SK-N-SH treated with all-trans-retinoic acid at 6 μM for 48 hours (cell line): Measurements from ENCODE around the gene LPIN3.

ENCODE experiments used
- ATAC-seq: fragments of 200-7000 bp; cut with Tn5 transposase; 3 replicates; pipeline ENCODE4 v1.9.1; 2020; ENCODE audit warnings: mild to moderate bottlenecking, moderate library complexity
- ARNTL ChIP-seq: fragments of 450-650 bp; formaldehyde crosslinking; IDR thresholded peaks from 2 replicates; pipeline ENCODE4 v1.5.0; 2020; ENCODE audit warnings: low read depth, mild to moderate bottlenecking, moderate library complexity, borderline replicate concordance
- BACH2 ChIP-seq: fragments of 250-450 bp; sonication (Bioruptor Pico); IDR thresholded peaks from 2 replicates; pipeline ENCODE4 v1.9.0; 2021; ENCODE audit warnings: mild to moderate bottlenecking, borderline replicate concordance
- CREB5 ChIP-seq: fragments of 250-450 bp; sonication (Bioruptor Pico); IDR thresholded peaks from 2 replicates; pipeline ENCODE4 v1.5.1; 2020; ENCODE audit warnings: low read depth, mild to moderate bottlenecking, moderate library complexity
- CSRNP3 ChIP-seq: fragments of 250-450 bp; sonication (Bioruptor Pico); IDR thresholded peaks from 2 replicates; pipeline ENCODE4 v1.5.1; 2021; ENCODE audit warnings: mild to moderate bottlenecking, moderate library complexity
- ESRRG ChIP-seq: fragments of 250-450 bp; sonication (Bioruptor Pico); IDR thresholded peaks from 2 replicates; pipeline ENCODE4 v1.6.1; 2021; ENCODE audit warnings: mild to moderate bottlenecking
- OSR1 ChIP-seq: fragments of 250-450 bp; sonication (Bioruptor Pico); IDR thresholded peaks from 2 replicates; pipeline ENCODE4 v1.8.0; 2022; ENCODE audit warnings: moderate library complexity, mild to moderate bottlenecking, inconsistent platforms
- PATZ1 ChIP-seq: fragments of 250-450 bp; sonication (Bioruptor Pico); IDR thresholded peaks from 2 replicates; pipeline ENCODE4 v1.8.0; 2020; ENCODE audit warnings: mild to moderate bottlenecking, moderate library complexity, borderline replicate concordance
- POU6F1 ChIP-seq: fragments of 250-450 bp; sonication (Bioruptor Pico); IDR thresholded peaks from 2 replicates; pipeline ENCODE4 v1.8.0; 2021; ENCODE audit warnings: low read depth, mild to moderate bottlenecking, moderate library complexity, borderline replicate concordance
- PPARA ChIP-seq: fragments of 250-450 bp; sonication (Bioruptor Pico); IDR thresholded peaks from 2 replicates; pipeline ENCODE4 v1.5.0; 2020; ENCODE audit warnings: mild to moderate bottlenecking, borderline replicate concordance
- RARB ChIP-seq: fragments of 250-450 bp; sonication (Bioruptor Pico); IDR thresholded peaks from 2 replicates; pipeline ENCODE4 v1.8.0; 2021; ENCODE audit warnings: mild to moderate bottlenecking, moderate library complexity
- SNAI2 ChIP-seq: fragments of 250-450 bp; sonication (Bioruptor Pico); IDR thresholded peaks from 2 replicates; pipeline ENCODE4 v1.5.0; 2020; ENCODE audit warnings: mild to moderate bottlenecking, moderate library complexity
- TCF4 ChIP-seq: fragments of 250-450 bp; sonication (Bioruptor Pico); IDR thresholded peaks from 2 replicates; pipeline ENCODE4 v1.8.0; 2021; ENCODE audit warnings: mild to moderate bottlenecking, moderate library complexity, borderline replicate concordance
- TOX ChIP-seq: fragments of 250-450 bp; sonication (Bioruptor Pico); IDR thresholded peaks from 2 replicates; pipeline ENCODE4 v1.8.0; 2021; ENCODE audit warnings: mild to moderate bottlenecking, moderate library complexity, borderline replicate concordance
- TSHZ2 ChIP-seq: fragments of 250-450 bp; sonication (Bioruptor Pico); IDR thresholded peaks from 2 replicates; pipeline ENCODE4 v1.5.0; 2020; ENCODE audit warnings: mild to moderate bottlenecking, moderate library complexity
- ZC3H10 ChIP-seq: fragments of 250-450 bp; sonication (Bioruptor Pico); IDR thresholded peaks from 2 replicates; pipeline ENCODE4 v1.5.1; 2021; ENCODE audit warnings: mild to moderate bottlenecking, moderate library complexity
- ZFP3 ChIP-seq: fragments of 250-450 bp; sonication (Bioruptor Pico); IDR thresholded peaks from 2 replicates; pipeline ENCODE4 v1.5.0; 2020; ENCODE audit warnings: mild to moderate bottlenecking, moderate library complexity
- ZFP30 ChIP-seq: fragments of 450-650 bp; formaldehyde crosslinking; IDR thresholded peaks from 2 replicates; pipeline ENCODE4 v1.5.0; 2022; ENCODE audit warnings: mild to moderate bottlenecking, moderate library complexity
- ZNF565 ChIP-seq: fragments of 450-650 bp; formaldehyde crosslinking; conservative IDR thresholded peaks from 2 replicates; pipeline ENCODE4 v1.5.0; 2020; ENCODE audit warnings: low read depth, mild to moderate bottlenecking, moderate library complexity

Gene LPIN3

GRCh38 chr20:41320441-41320840 lies 20.2 kb upstream of the LPIN3 start (continued):
- TF ChIP-seq CSRNP3 (no peak), ZFP30 (CRISPR knock-in tag) (no peak), POU6F1 (CRISPR knock-in tag) (no peak), TOX (CRISPR knock-in tag) (no peak), CREB5 (CRISPR knock-in tag) (no peak), PPARA (CRISPR knock-in tag) (no peak), ZC3H10 (no peak), TSHZ2 (no peak)

- no peak for ATAC-seq
- TF ChIP-seq ZFP3 (no peak), ESRRG (CRISPR knock-in tag) (no peak), RARB (CRISPR knock-in tag) (no peak), PPARA (CRISPR knock-in tag) (no peak), SNAI2 (CRISPR knock-in tag) (no peak), OSR1 (no peak), CSRNP3 (no peak), ZNF565 (no peak), POU6F1 (CRISPR knock-in tag) (no peak), BACH2 (CRISPR knock-in tag) (no peak), ZC3H10 (no peak), ZFP30 (CRISPR knock-in tag) (no peak), TCF4 (no peak), TSHZ2 (no peak), CREB5 (CRISPR knock-in tag) (no peak), ARNTL (CRISPR knock-in tag) (no peak), PATZ1 (CRISPR knock-in tag) (no peak)
Observed at GRCh38 chr20:41320976-41321375, 19.6 kb upstream of the LPIN3 start.
